ENCODE measurements around the gene ZCWPW1. TPM values are rescaled to one million over a fixed set of nuclear protein-coding genes. Genes with fewer than 3 reads are reported as not detected.

The ZCWPW1 gene
- polyA plus RNA-seq, 1 of the 3 experiments (the other 2 are of a cell fraction) = 4.1 TPM

GRCh38 chr7:100351657-100352058 is 76.8 kb downstream of the ZCWPW1 start:
- Histone ChIP-seq H3K9ac (no peak overlapping the region), H3K9me2 (no peaks in the 10 kb centered on the region), H3K27ac (ENCODE audit: low read depth in 2 of 2, low read length in 1 of 2) (no peak overlapping the region), H3K27me3 (ENCODE audit: insufficient read depth) (no peaks in the 10 kb centered on the region), H2AFZ (ENCODE audit: low read depth) (no peak overlapping the region), H3K79me2 (ENCODE audit: insufficient read depth) (peaks cover 13% of the 10 kb centered on the region; the same call in 1 of the 2 replicates), H4K20me1 (ENCODE audit: insufficient read depth) (peaks cover under 1% of the 10 kb centered on the region; the same call in 1 of the 2 replicates), H3K4me1 (ENCODE audit: control insufficient read depth in 1 of 2, insufficient read depth in 2 of 2, low read depth in 1 of 2, low read length in 1 of 2) (no peaks in the 10 kb centered on the region), H3F3A (replicated peaks; ENCODE audit: insufficient read depth) (peaks cover 3% of the 10 kb centered on the region), H3K9me3 (no peaks in the 10 kb centered on the region), H3K4me3 (ENCODE audit: low read depth in 2 of 2, low read length in 1 of 2) (no peak overlapping the region), H3K4me2 (no peak overlapping the region), H3K36me3 (replicated peaks in 1 of 2; ENCODE audit: control insufficient read depth in 1 of 2, insufficient read depth in 2 of 2, low read length in 1 of 2) (peaks cover 60 to 76% of the 10 kb centered on the region in 2 experiments)
- DNase-seq = no peak
- CTCF ChIA-PET = no interaction called here
- 92% methylated on average over 6 of the region's 6 CpGs for WGBS (ENCODE audit: low lambda C conversion rate)
- POLR2A ChIA-PET = no interaction called here
- TF ChIP-seq POLR2AphosphoS5 (IDR thresholded peaks at IDR 0.05; ENCODE audit: low read depth, low read length) = no peak
- TF ChIP-seq EZH2phosphoT487 (IDR thresholded peaks at IDR 0.05; ENCODE audit: borderline replicate concordance, low read depth) = no peak
- no peak for TF ChIP-seq TEAD4 (IDR thresholded peaks at IDR 0.05; ENCODE audit: borderline replicate concordance, insufficient read depth)
- no peak for TF ChIP-seq FOXM1 (IDR thresholded peaks at IDR 0.05; ENCODE audit: low read depth)
- TF ChIP-seq EP300 (IDR thresholded peaks at IDR 0.05; ENCODE audit: borderline replicate concordance in 1 of 2, low read depth in 1 of 2, low read length in 1 of 2) = no peak
- no peak for TF ChIP-seq USF1 (IDR thresholded peaks at IDR 0.05; ENCODE audit: borderline replicate concordance, low read depth)
- TF ChIP-seq SMC3 (IDR thresholded peaks at IDR 0.05; ENCODE audit: low read depth, low read length) = no peak
- no peak for TF ChIP-seq RFX5 (IDR thresholded peaks at IDR 0.05; ENCODE audit: low read length)
- no peak for TF ChIP-seq FOSL2 (IDR thresholded peaks at IDR 0.05; ENCODE audit: borderline replicate concordance, low read depth)
- TF ChIP-seq CHD2 (IDR thresholded peaks at IDR 0.05; ENCODE audit: low read length, partially characterized antibody) = no peak
- TF ChIP-seq FOXJ3 (CRISPR knock-in tag; IDR thresholded peaks at IDR 0.05) = no peak
- TF ChIP-seq ELF1 (IDR thresholded peaks at IDR 0.05) = no peak
- no peak for TF ChIP-seq NFIC (IDR thresholded peaks at IDR 0.05; ENCODE audit: borderline replicate concordance)
- no peak for TF ChIP-seq GABPA (IDR thresholded peaks at IDR 0.05; ENCODE audit: low read depth)
- no peak for TF ChIP-seq CTCF (IDR thresholded peaks at IDR 0.05)

Other genes with a start within 250 kb of the ZCWPW1 start
- gene PVRIG, start 208.8 kb downstream of the ZCWPW1 start, polyA plus RNA-seq (2012; rRNA removed) = not detected in 2 replicates
- not detected in 2 replicates for gene SPDYE3, start 121.0 kb downstream of the ZCWPW1 start, polyA plus RNA-seq (2012; rRNA removed)
- 55.4 and 63.7 TPM in 2 replicates for gene PILRB, start 70.6 kb downstream of the ZCWPW1 start, polyA plus RNA-seq (2012; rRNA removed)
- gene PILRA, start 55.2 kb downstream of the ZCWPW1 start, polyA plus RNA-seq (2012; rRNA removed) = 0.89 and 0.99 TPM in 2 replicates
- 16.7 and 20.2 TPM in 2 replicates for gene MEPCE, start 1.1 kb upstream of the ZCWPW1 start, polyA plus RNA-seq (2012; rRNA removed)
- gene PPP1R35, start 7.8 kb upstream of the ZCWPW1 start, polyA plus RNA-seq (2012; rRNA removed) = 66.9 and 75.9 TPM in 2 replicates
- gene SPACDR, start 35.6 kb upstream of the ZCWPW1 start, polyA plus RNA-seq (2012; rRNA removed) = 0.93 and 1.5 TPM in 2 replicates
- 20.3 and 32.7 TPM in 2 replicates for gene TSC22D4, start 50.5 kb upstream of the ZCWPW1 start, polyA plus RNA-seq (2012; rRNA removed)
- gene NYAP1, start 55.2 kb upstream of the ZCWPW1 start, polyA plus RNA-seq (2012; rRNA removed) = 3.9 and 6.0 TPM in 2 replicates
- gene AGFG2, start 110.5 kb upstream of the ZCWPW1 start, polyA plus RNA-seq (2012; rRNA removed) = 16.1 and 23.1 TPM in 2 replicates
- gene SAP25, start 145.2 kb upstream of the ZCWPW1 start, polyA plus RNA-seq (2012; rRNA removed) = 1.0 and 1.2 TPM in 2 replicates
- 24.2 and 29.8 TPM in 2 replicates for gene LRCH4, start 157.4 kb upstream of the ZCWPW1 start, polyA plus RNA-seq (2012; rRNA removed)
- gene FBXO24, start 157.6 kb upstream of the ZCWPW1 start, polyA plus RNA-seq (2012; rRNA removed) = 0.71 and 0.94 TPM in 2 replicates
- gene PCOLCE, start 173.7 kb upstream of the ZCWPW1 start, polyA plus RNA-seq (2012; rRNA removed) = 190 and 448 TPM in 2 replicates
- gene MOSPD3, start 183.8 kb upstream of the ZCWPW1 start, polyA plus RNA-seq (2012; rRNA removed) = 30.0 and 61.7 TPM in 2 replicates
- gene TFR2, start 212.8 kb upstream of the ZCWPW1 start, polyA plus RNA-seq (2012; rRNA removed) = 0.30 and 0.32 TPM in 2 replicates
- 0.67 and 0.93 TPM in 2 replicates for gene ACTL6B, start 227.7 kb upstream of the ZCWPW1 start, polyA plus RNA-seq (2012; rRNA removed)
- 276 and 398 TPM in 2 replicates for gene GNB2, start 245.0 kb upstream of the ZCWPW1 start, polyA plus RNA-seq (2012; rRNA removed)

All from SK-N-SH (cell line).